Measurements from ENCODE around the gene KCNN4. TPM values are rescaled to one million over a fixed set of nuclear protein-coding genes. Genes with fewer than 3 reads are reported as not detected.

KCNN4 gene
- total RNA-seq, 1 experiment from 2014 or later: 30.3 TPM

DNA sequence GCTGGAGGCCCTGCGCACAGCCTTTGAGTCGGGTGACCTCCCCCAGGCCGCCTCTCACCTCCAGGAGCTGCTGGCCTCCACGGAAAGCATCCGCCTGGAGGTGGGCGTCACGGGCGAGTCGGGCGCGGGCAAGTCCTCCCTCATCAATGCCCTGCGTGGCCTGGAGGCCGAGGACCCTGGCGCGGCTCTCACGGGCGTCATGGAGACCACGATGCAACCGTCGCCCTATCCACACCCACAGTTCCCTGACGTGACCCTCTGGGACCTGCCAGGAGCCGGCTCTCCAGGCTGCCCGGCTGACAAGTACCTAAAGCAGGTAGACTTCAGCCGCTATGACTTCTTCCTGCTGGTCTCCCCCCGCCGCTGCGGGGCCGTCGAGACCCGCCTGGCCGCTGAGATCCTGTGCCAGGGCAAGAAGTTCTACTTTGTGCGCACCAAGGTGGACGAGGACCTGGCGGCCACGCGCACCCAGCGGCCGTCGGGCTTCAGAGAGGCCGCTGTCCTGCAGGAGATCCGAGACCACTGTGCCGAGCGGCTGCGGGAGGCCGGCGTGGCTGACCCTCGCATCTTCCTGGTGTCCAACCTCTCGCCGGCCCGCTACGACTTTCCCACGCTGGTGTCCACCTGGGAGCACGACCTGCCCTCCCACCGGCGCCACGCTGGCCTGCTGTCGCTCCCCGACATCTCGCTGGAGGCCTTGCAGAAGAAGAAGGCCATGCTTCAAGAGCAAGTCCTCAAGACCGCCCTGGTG, 62.0 kb downstream of the KCNN4 start:
- DNase-seq (ENCODE audit: low read depth): no peak

Other genes with a start within 250 kb of the KCNN4 start
- not detected in 2 replicates for gene ZNF575, start 247.8 kb downstream of the KCNN4 start, total RNA-seq (2014; rRNA removed; shearing (Covaris generic))
- gene XRCC1, start 205.4 kb downstream of the KCNN4 start, total RNA-seq (2014; rRNA removed; shearing (Covaris generic)): 54.1 and 57.1 TPM in 2 replicates
- gene PINLYP, start 205.2 kb downstream of the KCNN4 start, total RNA-seq (2014; rRNA removed; shearing (Covaris generic)): 0.91 and 2.5 TPM in 2 replicates
- 16.2 and 26.6 TPM in 2 replicates for gene IRGQ, start 184.8 kb downstream of the KCNN4 start, total RNA-seq (2014; rRNA removed; shearing (Covaris generic))
- gene ZNF576, start 184.4 kb downstream of the KCNN4 start, total RNA-seq (2014; rRNA removed; shearing (Covaris generic)): 15.5 and 16.3 TPM in 2 replicates
- gene SRRM5, start 168.9 kb downstream of the KCNN4 start, total RNA-seq (2014; rRNA removed; shearing (Covaris generic)): 0.05 and 0.30 TPM in 2 replicates
- gene ZNF428, start 161.3 kb downstream of the KCNN4 start, total RNA-seq (2014; rRNA removed; shearing (Covaris generic)): 36.2 and 45.0 TPM in 2 replicates
- 1.5 and 4.0 TPM in 2 replicates for gene CADM4, start 141.1 kb downstream of the KCNN4 start, total RNA-seq (2014; rRNA removed; shearing (Covaris generic))
- 92.1 and 117 TPM in 2 replicates for gene PLAUR, start 110.8 kb downstream of the KCNN4 start, total RNA-seq (2014; rRNA removed; shearing (Covaris generic))
- not detected in 2 replicates for gene IRGC, start 64.9 kb downstream of the KCNN4 start, total RNA-seq (2014; rRNA removed; shearing (Covaris generic))
- 16.0 and 24.0 TPM in 2 replicates for gene SMG9, start 26.0 kb downstream of the KCNN4 start, total RNA-seq (2014; rRNA removed; shearing (Covaris generic))
- gene LYPD5, start 21.5 kb upstream of the KCNN4 start, total RNA-seq (2014; rRNA removed; shearing (Covaris generic)): 2.1 and 5.5 TPM in 2 replicates
- 4.2 and 5.6 TPM in 2 replicates for gene ZNF283, start 46.3 kb upstream of the KCNN4 start, total RNA-seq (2014; rRNA removed; shearing (Covaris generic))
- gene ZNF404, start 103.0 kb upstream of the KCNN4 start, total RNA-seq (2014; rRNA removed; shearing (Covaris generic)): 1.7 and 2.0 TPM in 2 replicates
- gene ZNF45, start 154.3 kb upstream of the KCNN4 start, total RNA-seq (2014; rRNA removed; shearing (Covaris generic)): 11.2 and 18.8 TPM in 2 replicates
- gene ZNF221, start 170.3 kb upstream of the KCNN4 start, total RNA-seq (2014; rRNA removed; shearing (Covaris generic)): 3.6 and 7.2 TPM in 2 replicates
- 6.1 and 10.2 TPM in 2 replicates for gene ZNF155, start 203.2 kb upstream of the KCNN4 start, total RNA-seq (2014; rRNA removed; shearing (Covaris generic))
- 4.3 and 9.2 TPM in 2 replicates for gene ZNF230, start 222.0 kb upstream of the KCNN4 start, total RNA-seq (2014; rRNA removed; shearing (Covaris generic))
- 6.1 and 10.8 TPM in 2 replicates for gene ZNF222, start 244.4 kb upstream of the KCNN4 start, total RNA-seq (2014; rRNA removed; shearing (Covaris generic))